Right ventricle myocardium inferior (tissue), 1 donor: ENCODE measurements around the gene ARMC9. TPM values are rescaled to one million over a fixed set of nuclear protein-coding genes. Genes with fewer than 3 reads are reported as not detected.
"Not testable (repeated sequence)": the region's sequence is repeated elsewhere in the genome, so short reads cannot be mapped to it uniquely, and the experiment has no call there.

Experiments used
- ATAC-seq: fragments of 200-7000 bp; cut with Tn5 transposase; one replicate; pipeline ENCODE4 v1.9.1; 2020; ENCODE audit warnings: mild to moderate bottlenecking, moderate library complexity
- DNase-seq: peaks from one replicate; pipeline ENCODE4 v3.0.0; 2021; ENCODE audit errors: missing footprints
- intact Hi-C: fragments of 100-400 bp; cut with DNase I; formaldehyde crosslinking; loops from one replicate; pipeline ENCODE4 v1.11.0; 2022
- total RNA-seq: library from RNA; stranded (reverse); fragmentation: NEBNext Ultra II Directional; extraction: Animal tissue kit (Norgen Biotek cat#: 25700); gene quantifications from one replicate; pipeline ENCODE4 v1.2.1, GENCODE V29; 2021
- donor health status: DM: no; HTN: yes; CAD: no; lungs with severe emphysema.

The ARMC9 gene
- total RNA-seq, 1 donor from 2014 or later = 1.7 TPM

DNA sequence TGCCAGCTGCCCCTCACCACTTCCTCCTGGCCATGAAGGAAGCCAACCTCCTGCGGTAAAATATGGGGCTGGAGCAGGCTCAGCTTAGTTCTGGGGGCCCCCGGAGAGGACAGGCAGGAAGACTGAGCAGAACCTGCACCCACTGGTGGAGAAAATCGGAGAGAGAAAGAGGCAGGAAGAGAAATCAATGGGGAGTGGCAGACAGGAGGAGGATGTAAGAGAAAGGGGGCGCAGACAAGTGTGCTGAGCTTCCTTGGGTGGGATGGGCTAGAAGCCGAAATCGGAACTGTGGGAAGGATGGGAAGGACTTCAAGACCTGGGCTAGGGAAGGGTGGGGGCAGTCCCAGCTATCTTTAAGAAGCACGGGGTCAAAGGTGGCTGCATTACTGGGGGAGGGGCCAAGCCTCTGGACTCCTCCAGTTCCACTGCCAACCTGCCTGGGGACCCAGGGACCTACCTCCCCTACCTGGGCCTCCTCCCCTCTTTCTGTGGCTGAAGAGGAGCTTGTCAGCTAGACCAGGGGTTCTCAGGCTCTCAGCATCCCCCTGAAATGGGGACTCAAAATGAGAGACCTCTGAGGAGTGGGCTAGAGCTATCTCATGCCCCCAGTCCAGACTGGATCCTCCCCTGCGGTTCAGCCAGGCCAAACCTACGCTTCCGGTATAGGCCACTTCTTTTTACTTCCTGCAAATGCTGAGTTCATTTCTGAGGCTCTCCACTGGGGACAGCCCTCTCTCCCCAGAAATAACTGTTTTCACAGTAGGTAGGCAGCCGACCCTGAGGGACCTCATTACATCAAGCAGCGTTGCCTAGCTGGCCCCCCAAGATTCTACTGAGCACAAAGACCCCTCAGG, 163.5 kb downstream of the ARMC9 start:
- DNase-seq = peak; percentile 33
- intact Hi-C loops = loop anchor here (5.0 kb wide), 1 partner anchor 35 kb away; the partner anchor contains the start of gene B3GNT7
- ATAC-seq = no peak

DNA sequence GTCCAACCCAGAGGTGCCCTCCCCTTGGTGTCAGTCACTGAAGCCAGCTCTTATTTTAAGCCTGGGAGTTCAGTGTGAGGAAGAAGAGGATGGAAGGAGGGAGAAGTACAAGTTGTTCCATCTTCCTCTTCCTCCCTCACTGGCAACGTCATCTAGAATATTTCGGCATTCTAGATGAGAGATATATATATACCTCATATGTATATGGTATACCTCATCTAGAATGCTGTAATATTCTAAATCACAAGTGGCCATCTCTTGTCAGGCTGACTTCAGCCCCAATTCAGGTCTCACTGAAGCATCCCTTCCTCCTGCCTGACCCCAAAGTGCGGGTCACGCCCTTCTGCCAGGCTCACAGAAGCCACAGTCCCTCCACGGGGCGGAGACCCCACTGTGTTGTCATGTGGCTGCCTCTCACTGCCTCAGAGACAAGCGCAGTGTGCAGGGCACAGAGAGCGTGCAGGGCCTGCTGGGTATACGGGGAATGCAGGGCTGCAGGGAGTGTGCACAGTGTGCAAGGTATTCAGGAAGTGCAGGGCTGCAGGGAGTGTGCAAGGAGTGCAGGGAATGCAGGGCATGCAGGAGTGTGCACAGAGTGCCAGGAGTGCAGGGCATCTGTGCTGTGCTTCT, 164.2 kb downstream of the ARMC9 start:
- ATAC-seq (peak; percentile 6), DNase-seq (peak; percentile 50)
- intact Hi-C loops = loop anchor here (5.0 kb wide), 1 partner anchor 35 kb away; the partner anchor contains the start of gene B3GNT7

DNA sequence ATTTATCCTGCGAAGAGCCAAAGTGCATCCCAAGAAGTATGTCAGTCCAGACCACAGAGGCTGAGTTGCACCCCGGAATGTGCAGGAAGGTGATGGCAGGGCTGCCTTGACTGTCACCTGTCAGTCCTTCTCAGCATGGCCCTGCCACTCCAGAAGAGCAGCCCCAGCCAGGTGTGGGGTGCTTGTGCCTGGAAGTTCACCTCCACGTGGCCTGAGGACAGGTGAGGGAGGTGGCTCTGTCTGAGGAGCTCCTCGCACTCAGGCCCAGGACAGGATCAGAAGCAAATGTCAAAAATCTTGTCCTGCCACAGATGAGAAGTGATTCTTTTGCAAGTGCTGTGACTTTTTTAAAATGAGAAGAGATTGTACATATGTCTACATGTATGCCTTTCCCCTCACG, 165.6 kb downstream of the ARMC9 start:
- intact Hi-C loops = loop anchor here (5.0 kb wide), 1 partner anchor 33 kb away; the partner anchor contains the start of gene B3GNT7
- ATAC-seq = no peak
- DNase-seq = peak; percentile 37

DNA sequence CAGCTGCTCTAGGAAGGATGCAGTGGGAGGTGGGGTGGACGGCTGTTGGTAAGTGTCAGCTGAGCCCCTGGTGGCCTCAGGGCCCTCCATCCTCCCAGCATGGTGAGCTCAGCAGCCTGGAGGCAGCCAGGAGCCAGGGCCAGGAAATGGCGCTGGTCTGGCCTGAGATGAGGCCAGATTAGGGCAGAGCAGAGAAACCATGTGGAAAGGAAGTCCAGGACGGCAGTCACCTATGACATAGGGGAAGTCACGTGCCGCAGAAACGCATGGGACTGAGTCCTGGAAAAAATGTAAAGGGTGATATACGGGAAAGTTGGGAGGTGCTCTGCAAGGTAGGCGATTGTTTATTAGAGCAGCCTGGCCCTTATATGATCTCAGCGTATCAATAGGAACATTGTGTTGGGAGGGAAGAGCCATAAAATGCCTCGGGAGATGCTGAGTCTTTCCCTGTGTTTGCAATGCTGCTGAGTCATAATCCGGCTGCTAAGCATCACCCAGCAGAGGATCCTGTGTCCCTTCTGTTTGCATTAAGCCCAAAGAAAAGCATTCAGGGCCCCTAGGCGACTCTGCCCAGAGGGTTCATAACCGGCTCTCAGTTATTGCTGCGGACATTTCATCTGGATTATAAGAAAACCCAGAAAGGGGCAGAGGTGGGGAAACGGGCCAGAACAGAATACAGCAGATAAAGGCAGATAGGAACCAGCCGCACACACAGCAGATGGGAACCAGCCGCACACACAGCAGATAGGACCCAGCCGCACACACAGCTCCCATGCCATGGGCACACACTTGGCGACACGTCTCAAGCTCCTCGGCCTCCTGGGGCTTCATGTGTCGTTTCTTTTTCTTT, 166.8 kb downstream of the ARMC9 start:
- DNase-seq (peak; percentile 6), ATAC-seq (no peak)
- intact Hi-C loops = loop anchor here (5.0 kb wide), 1 partner anchor 32 kb away; the partner anchor contains the start of gene B3GNT7

DNA sequence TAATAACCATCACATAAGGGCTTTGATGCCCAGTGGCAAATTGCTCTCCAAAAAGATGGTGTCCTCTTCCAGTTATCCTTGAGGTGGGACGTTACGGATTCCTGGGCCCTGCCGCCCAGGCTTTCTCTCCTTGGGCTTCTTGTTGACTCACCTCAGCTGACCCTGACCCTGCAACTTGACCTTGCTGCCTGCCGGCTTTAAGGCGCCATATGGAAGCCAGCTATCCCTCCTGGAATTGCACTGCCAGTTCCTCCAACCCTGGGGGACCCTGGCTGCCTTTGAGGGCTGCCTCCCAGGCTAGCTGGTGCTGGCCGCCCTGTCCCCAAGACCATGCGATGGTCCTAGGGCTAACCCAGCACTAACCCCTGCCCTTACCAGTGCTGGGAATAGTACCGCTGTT, 168.7 kb downstream of the ARMC9 start:
- DNase-seq = peak; percentile 28
- no peak for ATAC-seq
- intact Hi-C loops = no loop called here

DNA sequence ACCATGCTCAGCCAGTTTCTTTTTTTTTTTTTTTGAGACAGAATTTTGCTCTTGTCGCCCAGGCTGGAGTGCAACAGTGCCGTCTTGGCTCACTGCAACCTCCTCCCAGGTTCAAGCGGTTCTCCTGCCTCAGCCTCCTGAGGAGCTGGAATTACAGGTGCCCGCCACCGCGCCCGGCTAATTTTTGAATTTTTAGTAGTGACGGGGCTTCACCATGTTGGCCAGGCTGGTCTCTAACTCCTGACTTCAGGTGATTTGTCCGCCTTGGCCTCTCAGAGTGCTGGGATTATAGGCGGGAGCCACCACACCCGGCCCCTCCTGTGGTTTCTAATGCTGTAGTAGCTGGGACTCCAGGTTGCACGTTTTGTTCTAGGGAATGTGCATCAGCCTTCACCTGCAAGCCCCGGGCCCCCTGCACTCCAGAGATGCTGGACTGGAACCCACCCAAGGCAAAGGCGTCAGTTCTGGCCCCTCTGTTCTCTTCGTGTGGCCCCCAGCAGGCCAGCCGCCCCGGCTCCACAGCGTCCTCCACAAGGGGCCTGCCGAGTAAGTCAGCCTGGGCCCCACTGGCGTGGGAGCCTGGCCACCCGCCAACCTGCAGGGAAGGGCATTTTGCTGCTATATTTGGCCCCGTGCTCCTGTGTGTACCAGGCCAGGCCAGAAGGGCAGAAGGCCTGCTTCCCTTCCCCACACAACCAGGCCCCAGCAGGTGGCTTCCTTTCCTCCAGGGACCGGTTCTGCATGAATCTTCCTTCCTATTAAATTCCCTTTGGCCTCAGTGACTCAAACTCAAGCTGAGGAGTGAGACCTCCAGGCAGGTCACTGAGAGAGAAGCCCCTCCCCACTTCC, 171.4 kb downstream of the ARMC9 start:
- peak; percentile 71 for DNase-seq
- ATAC-seq = peak; percentile 79
- intact Hi-C loops = no loop called here

DNA sequence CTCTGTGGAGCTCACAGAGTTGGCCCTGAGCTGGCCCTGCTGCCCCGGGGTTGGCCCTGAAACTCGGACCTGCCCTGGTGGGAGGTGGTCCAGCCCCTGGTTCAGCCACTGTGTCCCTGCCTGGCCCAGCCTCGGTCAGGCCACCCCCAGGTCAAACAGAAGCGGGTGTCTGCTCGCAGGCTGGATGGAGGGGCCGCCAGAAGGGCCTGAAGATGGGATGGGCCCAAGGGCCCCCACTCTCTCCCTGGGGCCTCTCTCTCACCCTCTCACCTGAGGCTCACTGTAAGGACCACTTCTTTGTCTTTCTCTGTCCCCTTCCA, 172.0 kb downstream of the ARMC9 start:
- no peak for ATAC-seq

DNA sequence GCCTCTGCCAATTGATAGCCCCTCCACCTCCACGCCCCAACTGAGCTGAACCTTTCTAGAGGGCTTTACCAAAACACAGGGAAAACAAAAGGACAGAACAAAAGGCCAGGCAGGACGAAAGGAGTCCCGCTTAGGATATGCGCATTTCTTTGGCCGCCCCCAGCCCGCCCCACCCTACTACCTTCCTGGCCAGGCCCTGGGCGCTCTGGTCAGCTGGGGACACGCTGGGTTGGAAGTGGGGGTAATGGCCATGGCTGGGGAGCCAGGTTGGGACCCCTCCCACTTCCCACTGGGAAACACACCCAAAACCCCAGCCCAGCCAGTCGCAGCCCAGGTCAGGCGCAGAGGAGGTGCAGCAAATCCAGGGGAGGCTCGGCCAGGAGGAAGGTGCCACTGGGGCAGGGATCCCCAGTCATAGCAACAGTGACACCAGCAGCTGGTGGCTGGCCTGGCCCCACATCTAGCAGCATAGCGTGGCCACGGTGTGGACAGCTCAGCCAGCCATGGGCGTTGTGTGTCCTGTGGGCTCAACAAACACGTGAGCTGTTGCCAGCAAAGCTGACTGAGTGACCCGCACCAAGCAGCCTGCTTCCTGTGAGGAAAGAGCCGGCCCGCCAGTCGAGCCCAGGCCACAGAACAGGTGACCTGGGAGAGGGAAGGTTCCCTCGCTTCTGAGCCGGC, 172.5 kb downstream of the ARMC9 start:
- peak; percentile 43 for ATAC-seq
- peak; percentile 67 for DNase-seq
- intact Hi-C loops = no loop called here

More for the DNA sequence above, 172.0 kb downstream of the ARMC9 start:
- peak; percentile 43 for DNase-seq
- intact Hi-C loops = no loop called here

DNA sequence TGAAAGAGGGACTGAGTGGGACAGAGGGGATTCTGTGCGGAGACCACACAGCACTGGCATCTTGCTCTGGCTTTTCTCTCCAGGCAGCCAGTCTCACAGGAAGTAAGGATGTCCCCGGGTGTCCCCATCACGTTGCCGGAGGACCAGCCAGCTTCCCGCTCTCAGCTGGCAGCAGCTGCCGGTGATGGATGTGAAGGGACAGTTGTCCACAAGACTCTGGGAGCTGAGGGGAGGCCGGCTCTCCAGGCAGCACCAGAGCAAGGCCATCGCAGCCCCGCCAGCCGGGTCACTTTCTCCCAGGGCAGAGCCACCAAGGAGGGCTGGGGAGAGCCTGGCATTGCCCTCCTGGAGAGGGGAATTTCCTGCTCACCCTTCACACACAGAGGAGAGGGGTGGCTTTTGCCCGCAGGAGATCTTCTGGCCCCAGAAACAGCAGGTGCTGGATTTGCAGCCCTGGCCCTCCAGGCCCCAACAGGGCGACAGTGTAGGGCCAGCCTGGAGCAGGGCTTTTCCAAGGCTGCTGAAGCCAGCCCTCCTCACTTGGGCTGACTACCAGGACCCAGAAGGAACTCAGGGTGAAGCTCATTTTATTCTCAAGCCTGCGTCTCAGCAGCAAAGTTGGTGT, 173.1 kb downstream of the ARMC9 start:
- peak; percentile 9 for ATAC-seq
- peak; percentile 22 for DNase-seq
- intact Hi-C loops = no loop called here

DNA sequence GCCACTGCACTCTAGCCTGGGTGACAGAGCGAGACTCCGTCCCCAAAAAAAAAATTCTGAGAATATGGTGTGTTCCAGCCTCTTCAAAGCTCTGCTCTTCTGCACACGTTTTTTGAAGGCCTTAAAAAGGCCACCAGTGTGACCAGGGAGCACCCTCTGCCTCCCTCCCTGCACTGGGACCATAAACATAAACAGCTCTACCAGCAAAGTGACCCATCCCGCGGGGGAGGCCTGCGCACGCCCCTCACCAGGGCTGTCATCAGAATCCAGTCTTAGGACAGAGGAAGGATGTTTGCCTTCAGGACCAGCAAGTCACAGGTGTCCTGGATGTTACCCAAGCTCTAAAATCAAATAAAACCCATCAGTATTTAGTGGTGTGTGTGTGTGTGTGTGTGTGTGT, 173.9 kb downstream of the ARMC9 start:
- DNase-seq (peak; percentile 5), ATAC-seq (no peak)
- intact Hi-C loops = no loop called here

DNA sequence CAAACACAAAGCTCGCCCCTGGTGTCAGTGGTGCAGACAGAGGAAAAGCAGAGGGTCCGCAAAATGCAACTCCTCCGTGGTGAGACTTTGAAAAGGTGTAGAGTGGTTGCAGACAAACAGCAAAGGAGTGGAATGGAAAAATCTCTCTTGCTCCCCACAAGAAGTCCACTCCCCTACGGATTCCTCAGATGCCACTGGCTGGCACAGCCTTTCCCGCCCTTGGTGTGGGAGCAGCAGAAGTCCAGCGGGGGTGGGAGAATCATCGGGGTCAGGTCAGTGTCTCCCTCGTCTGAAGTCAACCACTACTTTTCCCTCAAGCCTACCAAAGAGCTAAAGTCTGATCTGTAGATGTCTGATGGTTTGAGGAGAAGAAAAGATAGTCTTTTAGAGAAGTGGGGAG, 174.8 kb downstream of the ARMC9 start:
- ATAC-seq (no peak), DNase-seq (peak; percentile 47)
- intact Hi-C loops = no loop called here

DNA sequence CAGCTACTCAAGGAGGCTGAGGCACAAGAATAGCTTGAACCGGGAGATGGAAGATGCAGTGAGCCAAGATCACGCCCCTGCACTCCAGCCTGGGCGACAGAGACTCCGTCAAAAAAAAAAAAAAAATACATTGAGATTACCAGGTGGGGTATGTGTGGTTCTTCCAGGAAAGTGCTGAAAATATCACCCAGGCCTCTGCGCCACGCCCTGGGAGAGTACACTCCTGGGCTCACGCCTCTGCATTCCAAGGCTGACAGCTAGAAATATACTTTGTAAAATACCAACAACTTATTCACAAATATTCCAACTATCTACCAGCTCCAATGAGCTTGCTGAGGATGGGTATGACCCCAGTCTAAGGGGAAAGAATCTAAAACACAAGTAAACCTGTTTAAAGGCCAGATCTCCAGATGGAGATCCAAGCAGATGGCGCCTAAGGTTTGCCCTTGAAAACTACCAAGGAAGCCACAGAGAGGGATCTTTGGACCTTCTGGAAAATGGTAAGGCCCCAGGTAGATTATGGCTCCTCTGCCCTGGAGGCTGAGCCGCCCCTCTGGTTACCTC, 175.4 kb downstream of the ARMC9 start:
- ATAC-seq (no peak), DNase-seq (peak; percentile 9)
- intact Hi-C loops = no loop called here

DNA sequence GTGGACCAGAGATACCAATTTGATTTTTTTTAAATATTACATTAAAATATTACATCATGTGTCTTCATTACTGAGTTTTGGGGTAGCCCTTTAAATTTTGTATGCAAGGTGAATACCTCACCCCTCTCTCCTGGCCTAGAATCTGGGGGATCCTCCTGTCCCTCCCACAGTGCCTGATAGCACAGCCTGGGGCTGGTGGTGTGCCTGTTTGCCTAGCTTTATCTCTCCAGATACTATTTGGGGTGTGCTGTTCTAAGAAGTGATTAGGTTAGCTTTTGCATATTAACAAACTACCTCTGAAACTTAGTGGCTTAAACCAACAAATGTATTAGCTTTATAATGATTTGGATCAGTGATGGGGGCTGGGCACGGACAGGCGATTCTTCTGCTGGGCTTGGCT, 176.3 kb downstream of the ARMC9 start:
- intact Hi-C loops = no loop called here
- ATAC-seq (no peak), DNase-seq (no peak)

DNA sequence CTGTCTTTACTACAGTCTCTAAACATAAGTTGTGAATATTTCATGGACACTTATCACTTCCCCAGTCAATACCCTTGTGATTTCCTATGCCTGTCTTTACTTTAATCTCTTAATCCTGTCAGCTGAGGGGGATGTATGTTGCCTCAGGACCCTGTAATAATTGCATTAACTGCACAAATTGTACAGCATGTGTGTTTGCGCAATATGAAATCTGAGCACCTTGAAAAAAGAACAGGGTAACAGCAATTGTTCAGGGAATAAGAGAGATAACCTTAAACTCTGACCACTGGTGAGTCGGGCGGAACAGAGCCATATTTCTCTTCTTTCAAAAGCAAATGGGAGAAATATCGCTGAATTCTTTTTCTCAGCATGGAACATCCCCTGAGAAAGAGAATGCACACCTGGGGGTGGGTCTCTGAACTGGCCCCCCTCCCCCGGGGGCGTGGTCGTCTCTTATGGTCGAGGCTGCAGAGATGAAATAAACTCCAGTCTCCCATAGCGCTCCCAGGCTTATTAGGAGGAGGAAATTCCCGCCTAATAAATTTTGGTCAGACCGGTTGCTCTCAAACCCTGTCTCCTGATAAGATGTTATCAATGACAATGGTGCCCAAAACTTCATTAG, 177.7 kb downstream of the ARMC9 start:
- peak; percentile 17 for DNase-seq
- intact Hi-C loops, ATAC-seq: not testable (repeated sequence)

DNA sequence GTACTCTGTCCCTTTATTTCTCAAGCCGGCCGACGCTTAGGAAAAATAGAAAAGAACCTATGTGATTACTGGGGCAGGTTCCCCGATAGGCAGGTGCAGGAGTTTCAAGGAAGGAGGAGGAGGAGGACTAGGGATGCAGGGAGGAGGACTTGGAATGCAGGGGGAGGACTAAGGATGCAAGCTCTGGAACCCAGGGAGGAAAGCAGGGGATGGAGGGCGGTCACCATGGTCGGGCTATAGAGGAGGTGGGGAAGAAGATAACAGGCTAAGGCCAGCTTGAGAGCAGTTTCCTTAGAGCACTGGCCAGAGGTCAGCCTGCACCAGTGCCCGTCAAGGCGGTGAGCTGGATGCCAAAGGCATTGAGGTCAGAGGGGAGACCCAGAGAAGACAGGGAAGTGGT, 178.4 kb downstream of the ARMC9 start:
- ATAC-seq = no peak
- DNase-seq = peak; percentile 1
- intact Hi-C loops = no loop called here

DNA sequence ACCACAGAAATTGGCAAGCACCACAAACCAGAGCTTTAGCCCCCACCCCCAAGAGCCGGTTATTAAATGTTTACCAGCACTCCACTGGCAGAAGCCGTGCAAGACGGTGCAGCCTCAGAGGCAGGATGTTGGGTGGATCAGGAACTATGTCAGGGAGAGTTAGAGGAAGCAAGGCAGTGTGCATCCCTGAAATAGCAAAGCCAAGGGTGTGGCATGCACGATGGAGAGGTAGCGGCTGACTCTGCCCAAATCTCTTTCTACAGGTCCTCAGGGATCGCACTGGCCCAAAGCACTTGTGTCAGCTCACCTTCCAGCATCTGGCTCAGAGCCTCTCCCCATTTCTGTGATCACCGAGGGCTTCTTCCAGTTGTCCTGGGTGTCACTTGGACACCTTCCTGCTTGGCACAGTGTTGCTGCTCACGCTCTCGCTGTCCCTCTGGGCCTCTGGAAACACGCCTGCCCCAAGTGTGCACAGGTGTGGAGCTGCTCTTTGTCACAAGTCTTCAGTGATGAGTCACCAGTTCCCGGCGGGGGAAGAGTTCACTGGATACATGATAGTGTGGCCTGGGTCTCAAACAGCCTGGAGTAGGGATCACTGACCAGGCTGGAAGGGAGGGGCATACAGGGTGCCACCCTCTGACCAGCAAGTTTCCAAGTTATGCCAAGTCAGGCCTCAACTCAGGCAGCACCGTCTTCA, 179.7 kb downstream of the ARMC9 start:
- DNase-seq (peak; percentile 50), ATAC-seq (peak; percentile 30)
- intact Hi-C loops = no loop called here
